ENCODE results near the gene SYTL3. TPM values are rescaled to one million over a fixed set of nuclear protein-coding genes. Genes with fewer than 3 reads are reported as not detected.
A peak's percentile ranks its signal among the peaks of the same experiment; 100 is the strongest.

SYTL3 gene
- total RNA-seq, 1 donor from 2014 or later: 0.77 TPM

GRCh38 chr6:158718461-158719046, 68.7 kb downstream of the SYTL3 start:
- no peaks in the 10 kb centered on the region for H3K27me3 Mint-ChIP-seq (ENCODE audit: unreplicated experiment)
- no peak overlapping the region for H3K27ac Mint-ChIP-seq (ENCODE audit: unreplicated experiment)
- H3K4me3 Mint-ChIP-seq (ENCODE audit: unreplicated experiment): no peak overlapping the region
- no peaks in the 10 kb centered on the region for H3K36me3 Mint-ChIP-seq (ENCODE audit: low read depth, unreplicated experiment)
- TF ChIP-seq, protein P1, sequence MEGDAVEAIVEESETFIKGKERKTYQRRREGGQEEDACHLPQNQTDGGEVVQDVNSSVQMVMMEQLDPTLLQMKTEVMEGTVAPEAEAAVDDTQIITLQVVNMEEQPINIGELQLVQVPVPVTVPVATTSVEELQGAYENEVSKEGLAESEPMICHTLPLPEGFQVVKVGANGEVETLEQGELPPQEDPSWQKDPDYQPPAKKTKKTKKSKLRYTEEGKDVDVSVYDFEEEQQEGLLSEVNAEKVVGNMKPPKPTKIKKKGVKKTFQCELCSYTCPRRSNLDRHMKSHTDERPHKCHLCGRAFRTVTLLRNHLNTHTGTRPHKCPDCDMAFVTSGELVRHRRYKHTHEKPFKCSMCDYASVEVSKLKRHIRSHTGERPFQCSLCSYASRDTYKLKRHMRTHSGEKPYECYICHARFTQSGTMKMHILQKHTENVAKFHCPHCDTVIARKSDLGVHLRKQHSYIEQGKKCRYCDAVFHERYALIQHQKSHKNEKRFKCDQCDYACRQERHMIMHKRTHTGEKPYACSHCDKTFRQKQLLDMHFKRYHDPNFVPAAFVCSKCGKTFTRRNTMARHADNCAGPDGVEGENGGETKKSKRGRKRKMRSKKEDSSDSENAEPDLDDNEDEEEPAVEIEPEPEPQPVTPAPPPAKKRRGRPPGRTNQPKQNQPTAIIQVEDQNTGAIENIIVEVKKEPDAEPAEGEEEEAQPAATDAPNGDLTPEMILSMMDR (IDR thresholded peaks at IDR 0.05; ENCODE audit: unreplicated experiment): peak; percentile 87
- no peaks in the 10 kb centered on the region for H3K9me3 Mint-ChIP-seq (ENCODE audit: unreplicated experiment)
- H3K4me1 Mint-ChIP-seq (ENCODE audit: unreplicated experiment): peaks cover 14% of the 10 kb centered on the region
- peak; percentile 66 for DNase-seq (ENCODE audit: low spot score)

DNA sequence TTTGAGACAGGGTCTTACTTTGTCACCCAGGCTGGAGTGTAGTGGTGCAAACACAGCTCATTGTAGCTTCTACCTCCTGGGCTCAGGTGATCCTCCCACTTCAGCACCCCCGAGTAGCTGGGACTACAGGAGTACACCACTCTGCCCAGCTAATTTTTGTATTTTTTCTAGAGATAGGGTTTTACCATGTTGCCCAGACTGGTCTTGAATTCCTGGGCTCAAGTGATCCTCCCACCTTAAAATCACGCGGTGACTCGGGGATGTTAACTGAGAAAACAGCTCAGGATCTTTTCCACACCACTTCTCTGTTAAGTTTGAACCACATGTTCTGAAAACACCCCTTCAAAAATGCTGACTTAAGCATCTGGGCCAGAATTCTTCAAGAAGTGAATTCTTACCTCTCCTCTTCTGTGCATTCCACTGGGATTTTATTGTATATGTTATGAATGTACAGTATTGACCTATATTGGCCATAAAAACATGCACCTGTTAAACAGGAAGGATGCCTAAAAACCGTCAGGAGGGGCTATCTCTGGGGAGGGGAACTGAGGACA, 72.4 kb downstream of the SYTL3 start:
- TF ChIP-seq, protein P1 (IDR thresholded peaks at IDR 0.05; ENCODE audit: unreplicated experiment): no peak
- no peak overlapping the region for H3K4me3 Mint-ChIP-seq (ENCODE audit: unreplicated experiment)

DNA sequence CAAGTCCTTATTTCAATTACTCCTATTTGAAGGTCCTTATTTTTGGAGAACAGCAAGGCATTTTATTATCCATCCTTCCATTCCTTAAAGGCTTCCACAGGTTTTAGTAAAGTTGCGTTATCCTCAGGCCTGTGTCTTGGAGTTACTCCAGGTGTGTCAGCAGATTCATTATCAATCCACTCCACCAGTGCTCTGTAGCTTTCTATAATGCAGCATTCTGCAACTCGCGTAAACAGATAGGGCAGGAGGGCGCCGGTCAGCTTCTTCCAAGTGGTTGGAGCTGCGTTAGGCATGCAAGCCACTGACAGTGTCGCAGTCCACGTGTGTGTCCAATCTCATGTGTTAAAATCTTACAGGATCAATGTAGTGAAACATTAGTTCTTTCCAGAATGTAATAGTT, 75.8 kb downstream of the SYTL3 start:
- Mint-ChIP-seq H3K4me1 (ENCODE audit: unreplicated experiment) (peaks cover 1% of the 10 kb centered on the region), H3K4me3 (ENCODE audit: unreplicated experiment) (no peak overlapping the region), H3K27me3 (ENCODE audit: unreplicated experiment) (peaks cover 1% of the 10 kb centered on the region), H3K36me3 (ENCODE audit: low read depth, unreplicated experiment) (no peaks in the 10 kb centered on the region), H3K9me3 (ENCODE audit: unreplicated experiment) (no peaks in the 10 kb centered on the region), H3K27ac (ENCODE audit: unreplicated experiment) (no peak overlapping the region)
- no peak for DNase-seq (ENCODE audit: low spot score)
- TF ChIP-seq, protein P1 (IDR thresholded peaks at IDR 0.05; ENCODE audit: unreplicated experiment): no peak

More for the DNA sequence above, 72.4 kb downstream of the SYTL3 start:
- H3K9me3 Mint-ChIP-seq (ENCODE audit: unreplicated experiment): no peaks in the 10 kb centered on the region
- H3K27me3 Mint-ChIP-seq (ENCODE audit: unreplicated experiment): peaks cover 1% of the 10 kb centered on the region
- no peaks in the 10 kb centered on the region for H3K36me3 Mint-ChIP-seq (ENCODE audit: low read depth, unreplicated experiment)
- no peak overlapping the region for H3K27ac Mint-ChIP-seq (ENCODE audit: unreplicated experiment)
- H3K4me1 Mint-ChIP-seq (ENCODE audit: unreplicated experiment): peaks cover 6% of the 10 kb centered on the region
- no peak for DNase-seq (ENCODE audit: low spot score)

- Mint-ChIP-seq H3K4me1 (ENCODE audit: unreplicated experiment) (no peaks in the 10 kb centered on the region), H3K9me3 (ENCODE audit: unreplicated experiment) (no peaks in the 10 kb centered on the region), H3K4me3 (ENCODE audit: unreplicated experiment) (no peak overlapping the region), H3K36me3 (ENCODE audit: low read depth, unreplicated experiment) (peaks cover 3% of the 10 kb centered on the region), H3K27me3 (ENCODE audit: unreplicated experiment) (peaks cover 4% of the 10 kb centered on the region), H3K27ac (ENCODE audit: unreplicated experiment) (no peak overlapping the region)
- DNase-seq (ENCODE audit: low spot score): no peak
- TF ChIP-seq, protein P1 (IDR thresholded peaks at IDR 0.05; ENCODE audit: unreplicated experiment): no peak
Measured at GRCh38 chr6:158729906-158730540, 80.2 kb downstream of the SYTL3 start.

- no peaks in the 10 kb centered on the region for H3K9me3 Mint-ChIP-seq (ENCODE audit: unreplicated experiment)
- H3K36me3 Mint-ChIP-seq (ENCODE audit: low read depth, unreplicated experiment): peaks cover 3% of the 10 kb centered on the region
- H3K27me3 Mint-ChIP-seq (ENCODE audit: unreplicated experiment): peaks cover 3% of the 10 kb centered on the region
- H3K4me1 Mint-ChIP-seq (ENCODE audit: unreplicated experiment): no peaks in the 10 kb centered on the region
- no peak overlapping the region for H3K27ac Mint-ChIP-seq (ENCODE audit: unreplicated experiment)
- TF ChIP-seq, protein P1 (IDR thresholded peaks at IDR 0.05; ENCODE audit: unreplicated experiment): no peak
- H3K4me3 Mint-ChIP-seq (ENCODE audit: unreplicated experiment): no peak overlapping the region
- DNase-seq (ENCODE audit: low spot score): no peak
Measured at GRCh38 chr6:158730541-158730907, 80.7 kb downstream of the SYTL3 start.

Measured in endothelial cell (in vitro differentiated cells).